Neural cell (in vitro differentiated cells): ENCODE data around the gene CNOT3. TPM values are rescaled to one million over a fixed set of nuclear protein-coding genes. Genes with fewer than 3 reads are reported as not detected.
"Not testable (repeated sequence)": the region's sequence is repeated elsewhere in the genome, so short reads cannot be mapped to it uniquely, and the experiment has no call there.

ENCODE experiments used
- H2AFZ ChIP-seq: fragments of 200-600, 300-800 bp; sonication (generic), shearing (Covaris generic); 2 replicates; pipeline ENCODE4 v1.6.0; 2014; ENCODE audit warnings: low read depth, mild to moderate bottlenecking, antibody characterized with exemption, low read length, moderate library complexity
- H3F3A ChIP-seq: fragments of 200-600 bp; shearing (Covaris generic); 2 replicates; pipeline ENCODE4 v1.6.1; 2016; ENCODE audit warnings: mild to moderate bottlenecking, moderate library complexity, mixed read lengths, antibody characterized with exemption, low read length; ENCODE audit not compliant: insufficient read depth, poor library complexity, severe bottlenecking
- H3K27ac ChIP-seq: fragments of 200-600, 300-800 bp; sonication (generic), shearing (Covaris generic); 2 replicates; pipeline ENCODE4 v1.5.1; 2014; ENCODE audit warnings: mild to moderate bottlenecking, low read length, moderate library complexity
- H3K27me3 ChIP-seq: fragments of 300-800, 200-600 bp; sonication (generic), shearing (Covaris generic); 2 replicates; pipeline ENCODE4 v1.6.0; 2014; ENCODE audit warnings: mild to moderate bottlenecking, low read depth, low read length, moderate library complexity; ENCODE audit not compliant: insufficient read depth
- H3K36me3 ChIP-seq: fragments of 300-800, 200-600 bp; sonication (generic), shearing (Covaris generic); 2 replicates; pipeline ENCODE4 v1.5.1; 2014; ENCODE audit warnings: mild to moderate bottlenecking, antibody characterized with exemption, low read length, moderate library complexity; ENCODE audit not compliant: insufficient read depth
- H3K4me2 ChIP-seq: fragments of 300-800, 200-600 bp; sonication (generic), shearing (Covaris generic); 2 replicates; pipeline ENCODE4 v1.6.0; 2014; ENCODE audit warnings: mild to moderate bottlenecking, low read length
- H3K4me3 ChIP-seq: fragments of 300-800, 200-600 bp; sonication (generic), shearing (Covaris generic); 2 replicates; pipeline ENCODE4 v1.5.1; 2014; ENCODE audit warnings: mild to moderate bottlenecking, low read length, moderate library complexity
- H3K79me2 ChIP-seq: fragments of 200-600 bp; shearing (Covaris generic); replicated peaks from 2 replicates; pipeline ENCODE4 v1.6.0; 2014; ENCODE audit warnings: mild to moderate bottlenecking, low read length, moderate library complexity; ENCODE audit not compliant: insufficient read depth
- H3K9ac ChIP-seq: fragments of 300-800, 200-600 bp; sonication (generic), shearing (Covaris generic); 2 replicates; pipeline ENCODE4 v1.6.1; 2016; ENCODE audit warnings: mild to moderate bottlenecking, low read length, mixed read lengths
- H3K9me2 ChIP-seq: fragments of 200-600 bp; shearing (Covaris generic); 2 replicates; pipeline ENCODE4 v1.6.1; 2016; ENCODE audit warnings: mild to moderate bottlenecking, low read length, mixed read lengths; ENCODE audit not compliant: insufficient read depth
- H3K9me3 ChIP-seq: fragments of 200-600, 300-800 bp; sonication (generic), shearing (Covaris generic); 2 replicates; pipeline ENCODE4 v1.6.1; 2016; ENCODE audit warnings: mild to moderate bottlenecking, mixed run types, low read length, moderate library complexity, mixed read lengths
- H4K20me1 ChIP-seq: fragments of 200-600 bp; shearing (Covaris generic); 2 replicates; pipeline ENCODE4 v1.6.1; 2016; ENCODE audit warnings: mild to moderate bottlenecking, mixed run types; ENCODE audit not compliant: insufficient read depth
- CTCF ChIP-seq: fragments of 450-650 bp; IDR thresholded peaks from 2 replicates; pipeline ENCODE4 v1.5.1; 2014; ENCODE audit warnings: antibody characterized with exemption, mild to moderate bottlenecking, moderate library complexity; ENCODE audit not compliant: poor library complexity, severe bottlenecking
- EP300 ChIP-seq: fragments of 450-650 bp; conservative IDR thresholded peaks from 2 replicates; pipeline ENCODE4 v1.6.1; 2014; ENCODE audit warnings: antibody characterized with exemption, mild to moderate bottlenecking, moderate library complexity; ENCODE audit not compliant: poor library complexity, severe bottlenecking
- EZH2 ChIP-seq: fragments of 200-600, 300-800 bp; shearing (Covaris generic), sonication (generic); IDR thresholded peaks from 2 replicates; pipeline ENCODE4 v1.6.1; 2014; ENCODE audit warnings: antibody characterized with exemption, low read length, borderline replicate concordance, mild to moderate bottlenecking; ENCODE audit not compliant: insufficient read depth, poor library complexity, severe bottlenecking
- MXI1 ChIP-seq: fragments of 450-650 bp; conservative IDR thresholded peaks from 2 replicates; pipeline ENCODE4 v1.6.1; 2014; ENCODE audit warnings: antibody characterized with exemption, mild to moderate bottlenecking; ENCODE audit not compliant: poor library complexity, severe bottlenecking
- POLR2AphosphoS5 ChIP-seq: IDR thresholded peaks from 2 replicates; pipeline ENCODE4 v1.6.1; 2012
- RAD21 ChIP-seq: fragments of 450-650 bp; conservative IDR thresholded peaks from 2 replicates; pipeline ENCODE4 v1.6.1; 2014; ENCODE audit warnings: antibody characterized with exemption, mild to moderate bottlenecking, moderate library complexity
- REST ChIP-seq: IDR thresholded peaks from 2 replicates; pipeline ENCODE4 v1.6.1; 2012; ENCODE audit warnings: borderline replicate concordance
- SMC3 ChIP-seq: fragments of 450-650 bp; conservative IDR thresholded peaks from 2 replicates; pipeline ENCODE4 v1.6.1; 2014; ENCODE audit warnings: antibody characterized with exemption, mild to moderate bottlenecking, moderate library complexity; ENCODE audit not compliant: poor library complexity
- TAF1 ChIP-seq: IDR thresholded peaks from 2 replicates; pipeline ENCODE4 v1.6.1; 2012; ENCODE audit warnings: low read depth
- polyA plus RNA-seq: library from polyadenylated mRNA; depleted of rRNA; stranded (reverse); fragments of >200 nt; gene quantifications from 2 replicates; pipeline ENCODE4 v1.2.3, GENCODE V29; 2014

CNOT3 gene
- polyA plus RNA-seq, 1 donor from 2014 or later: 7.6 TPM

- Histone ChIP-seq H3K9ac (no peak overlapping the region), H3K4me2 (no peak overlapping the region), H2AFZ (no peak overlapping the region), H3F3A (no peaks in the 10 kb centered on the region), H3K9me2 (no peaks in the 10 kb centered on the region), H3K4me3 (no peak overlapping the region), H3K9me3 (no peaks in the 10 kb centered on the region), H4K20me1 (no peaks in the 10 kb centered on the region), H3K27ac (no peak overlapping the region), H3K36me3 (no peaks in the 10 kb centered on the region), H3K79me2 (no peaks in the 10 kb centered on the region), H3K27me3 (peaks cover 29% of the 10 kb centered on the region)
- no peak for TF ChIP-seq POLR2AphosphoS5
- TF ChIP-seq RAD21: no peak
These were observed 40.9 kb upstream of the CNOT3 start for GRCh38 chr19:54096617-54097106.

- H3K79me2 ChIP-seq: peaks cover 11% of the 10 kb centered on the region
- no peak overlapping the region for H3K4me3 ChIP-seq
- peaks cover 29% of the 10 kb centered on the region for H3K27me3 ChIP-seq
- no peak overlapping the region for H3K9ac ChIP-seq
- no peak overlapping the region for H3K27ac ChIP-seq
- H3K36me3 ChIP-seq: no peaks in the 10 kb centered on the region
- no peak overlapping the region for H2AFZ ChIP-seq
- H4K20me1 ChIP-seq: no peaks in the 10 kb centered on the region
- TF ChIP-seq RAD21 (no peak), SMC3 (no peak), EP300 (no peak), TAF1 (no peak), POLR2AphosphoS5 (no peak), MXI1 (no peak), CTCF (no peak), REST (no peak), EZH2 (no peak)
- no peaks in the 10 kb centered on the region for H3K9me2 ChIP-seq
- H3F3A ChIP-seq: no peaks in the 10 kb centered on the region
- H3K4me2 ChIP-seq: no peak overlapping the region
- no peaks in the 10 kb centered on the region for H3K9me3 ChIP-seq
These were observed 38.2 kb upstream of the CNOT3 start for GRCh38 chr19:54099190-54099902.

- not testable (repeated sequence) for H3K9me3 ChIP-seq, H3K9ac ChIP-seq
These were observed 37.7 kb upstream of the CNOT3 start for GRCh38 chr19:54099903-54100255.

More at GRCh38 chr19:54099903-54100255, 37.7 kb upstream of the CNOT3 start:
- H3K27ac ChIP-seq, H3K4me2 ChIP-seq, H2AFZ ChIP-seq, H3F3A ChIP-seq, H3K4me3 ChIP-seq, H3K36me3 ChIP-seq, H3K9me2 ChIP-seq, H4K20me1 ChIP-seq: not testable (repeated sequence)
- Histone ChIP-seq H3K27me3 (peaks cover 28% of the 10 kb centered on the region), H3K79me2 (peaks cover 14% of the 10 kb centered on the region)
